Measurements from ENCODE around the gene ROR1.

GRCh38 chr1:63742526-63742925 is 31.3 kb upstream of the ROR1 start:
- no peak for TF ChIP-seq POLR2A (IDR thresholded peaks at IDR 0.05)
- TF ChIP-seq CTCF (IDR thresholded peaks at IDR 0.05) = no peak

All from testis (tissue), 2 donors.